Fibroblast of gingiva (primary cell): ENCODE data around the gene MR1.
A peak's percentile ranks its signal among the peaks of the same experiment; 100 is the strongest.

Experiments used
- DNase-seq: peaks from one replicate; pipeline ENCODE4 v3.0.0-alpha.2; 2011; ENCODE audit warnings: low read depth

Gene MR1

GRCh38 chr1:181033799-181034451, at the start of gene MR1:
TSS of gene MR1 (plus strand) at chr1:181033983. CDS start at chr1:181034008, 25 bp downstream.
- DNase-seq, result peak; percentile 89

- DNase-seq, result no peak
Observed at GRCh38 chr1:180988253-180988752, 45.5 kb upstream of the MR1 start.

- DNase-seq, result no peak
Observed at GRCh38 chr1:180994262-180994661, 39.5 kb upstream of the MR1 start.

- peak; percentile 31 for DNase-seq
Observed at GRCh38 chr1:180997843-180998504, 35.8 kb upstream of the MR1 start.

GRCh38 chr1:181001091-181001780, 32.5 kb upstream of the MR1 start:
- DNase-seq, result no peak

GRCh38 chr1:181002582-181003172, 31.1 kb upstream of the MR1 start:
- DNase-seq, result no peak

- peak; percentile 73 for DNase-seq
Observed at GRCh38 chr1:181010789-181011188, 23.0 kb upstream of the MR1 start.

GRCh38 chr1:181011301-181012202, 22.2 kb upstream of the MR1 start:
- DNase-seq, result no peak

- DNase-seq, result no peak
Observed at GRCh38 chr1:181012203-181012745, 21.5 kb upstream of the MR1 start.

GRCh38 chr1:181013144-181013543, 20.6 kb upstream of the MR1 start:
- DNase-seq, result no peak

GRCh38 chr1:181014477-181015250, 19.1 kb upstream of the MR1 start:
- DNase-seq, result no peak

GRCh38 chr1:181015251-181015615, 18.6 kb upstream of the MR1 start:
- DNase-seq, result no peak

GRCh38 chr1:181016563-181016962, 17.2 kb upstream of the MR1 start:
- DNase-seq, result no peak

GRCh38 chr1:181018901-181019681, 14.7 kb upstream of the MR1 start:
- no peak for DNase-seq

- DNase-seq, result no peak
Observed at GRCh38 chr1:181021159-181021558, 12.6 kb upstream of the MR1 start.

GRCh38 chr1:181021811-181022434, 11.9 kb upstream of the MR1 start:
- DNase-seq, result peak; percentile 60

- no peak for DNase-seq
Observed at GRCh38 chr1:181023265-181024057, 10.3 kb upstream of the MR1 start.

- DNase-seq, result no peak
Observed at GRCh38 chr1:181028196-181028595, 5.6 kb upstream of the MR1 start.
